HEK293 (cell line): ENCODE measurements around the gene ZNF790.

Experiments used
- HOXC10 ChIP-seq: sonication (generic); formaldehyde crosslinking; IDR thresholded peaks from 2 replicates; pipeline ENCODE4 v1.8.1; 2023; ENCODE audit warnings: mild to moderate bottlenecking, missing genetic modification reagents
- KLF8 ChIP-seq: fragments of 450-650 bp; formaldehyde crosslinking; IDR thresholded peaks from 2 replicates; pipeline ENCODE4 v1.5.1; 2016; ENCODE audit warnings: missing biosample characterization, missing genetic modification characterization
- ZNF211 ChIP-seq: fragments of 450-650 bp; formaldehyde crosslinking; IDR thresholded peaks from 2 replicates; pipeline ENCODE4 v1.5.1; 2016; ENCODE audit warnings: low read depth, missing biosample characterization, missing genetic modification characterization
- ZNF223 ChIP-seq: fragments of 450-650 bp; formaldehyde crosslinking; IDR thresholded peaks from 2 replicates; pipeline ENCODE4 v1.5.1; 2016; ENCODE audit warnings: missing biosample characterization, missing genetic modification characterization
- ZNF23 ChIP-seq: fragments of 450-650 bp; formaldehyde crosslinking; IDR thresholded peaks from 2 replicates; pipeline ENCODE4 v1.5.1; 2016; ENCODE audit warnings: missing biosample characterization, missing genetic modification characterization, borderline replicate concordance
- ZNF354C ChIP-seq: fragments of 450-650 bp; formaldehyde crosslinking; IDR thresholded peaks from 2 replicates; pipeline ENCODE4 v1.5.1; 2016; ENCODE audit warnings: missing biosample characterization, missing genetic modification characterization, low read depth, borderline replicate concordance
- ZNF423 ChIP-seq: fragments of 450-650 bp; formaldehyde crosslinking; IDR thresholded peaks from 2 replicates; pipeline ENCODE4 v1.5.1; 2016; ENCODE audit warnings: missing biosample characterization, missing genetic modification characterization
- ZNF600 ChIP-seq: fragments of 450-650 bp; formaldehyde crosslinking; IDR thresholded peaks from 2 replicates; pipeline ENCODE4 v1.5.1; 2016; ENCODE audit warnings: missing biosample characterization, missing genetic modification characterization
- ZNF660 ChIP-seq: fragments of 450-650 bp; IDR thresholded peaks from 2 replicates; pipeline ENCODE4 v1.5.1; 2018; ENCODE audit warnings: missing biosample characterization, mild to moderate bottlenecking, missing genetic modification characterization
- ZNF701 ChIP-seq: fragments of 450-650 bp; formaldehyde crosslinking; IDR thresholded peaks from 2 replicates; pipeline ENCODE4 v1.5.1; 2016; ENCODE audit warnings: missing biosample characterization, missing genetic modification characterization
- ZNF76 ChIP-seq: fragments of 450-650 bp; formaldehyde crosslinking; IDR thresholded peaks from 2 replicates; pipeline ENCODE4; 2016; ENCODE audit warnings: low read depth, missing biosample characterization, missing genetic modification characterization, borderline replicate concordance
- ZNF843 ChIP-seq: fragments of 450-650 bp; formaldehyde crosslinking; IDR thresholded peaks from 2 replicates; pipeline ENCODE4 v1.5.1; 2016; ENCODE audit warnings: missing biosample characterization, missing genetic modification characterization
- TF ChIP-seq, protein P1 (sequence below): fragments of 450-650 bp; formaldehyde crosslinking; IDR thresholded peaks from 2 replicates; pipeline ENCODE4 v1.5.1; 2016; ENCODE audit warnings: missing biosample characterization, missing genetic modification characterization
- TF ChIP-seq, protein P2 (sequence below): fragments of 450-650 bp; formaldehyde crosslinking; IDR thresholded peaks from 2 replicates; pipeline ENCODE4 v1.5.1; 2016; ENCODE audit warnings: missing biosample characterization, missing genetic modification characterization
- TF ChIP-seq, protein P3 (sequence below): fragments of 450-650 bp; formaldehyde crosslinking; conservative IDR thresholded peaks from 2 replicates; pipeline ENCODE4 v1.5.1; 2016; ENCODE audit warnings: low read depth, missing biosample characterization, missing genetic modification characterization
- TF ChIP-seq, protein P4 (sequence below): fragments of 450-650 bp; formaldehyde crosslinking; IDR thresholded peaks from 2 replicates; pipeline ENCODE4 v1.5.1; 2016; ENCODE audit warnings: missing biosample characterization, missing genetic modification characterization
- TF ChIP-seq, protein P5 (sequence below): fragments of 450-650 bp; formaldehyde crosslinking; IDR thresholded peaks from 2 replicates; pipeline ENCODE4 v1.5.1; 2016; ENCODE audit warnings: missing biosample characterization, missing genetic modification characterization
- TF ChIP-seq, protein P6 (sequence below): fragments of 450-650 bp; formaldehyde crosslinking; IDR thresholded peaks from 2 replicates; pipeline ENCODE4 v1.5.1; 2016; ENCODE audit warnings: missing biosample characterization, missing genetic modification characterization

Gene ZNF790

DNA sequence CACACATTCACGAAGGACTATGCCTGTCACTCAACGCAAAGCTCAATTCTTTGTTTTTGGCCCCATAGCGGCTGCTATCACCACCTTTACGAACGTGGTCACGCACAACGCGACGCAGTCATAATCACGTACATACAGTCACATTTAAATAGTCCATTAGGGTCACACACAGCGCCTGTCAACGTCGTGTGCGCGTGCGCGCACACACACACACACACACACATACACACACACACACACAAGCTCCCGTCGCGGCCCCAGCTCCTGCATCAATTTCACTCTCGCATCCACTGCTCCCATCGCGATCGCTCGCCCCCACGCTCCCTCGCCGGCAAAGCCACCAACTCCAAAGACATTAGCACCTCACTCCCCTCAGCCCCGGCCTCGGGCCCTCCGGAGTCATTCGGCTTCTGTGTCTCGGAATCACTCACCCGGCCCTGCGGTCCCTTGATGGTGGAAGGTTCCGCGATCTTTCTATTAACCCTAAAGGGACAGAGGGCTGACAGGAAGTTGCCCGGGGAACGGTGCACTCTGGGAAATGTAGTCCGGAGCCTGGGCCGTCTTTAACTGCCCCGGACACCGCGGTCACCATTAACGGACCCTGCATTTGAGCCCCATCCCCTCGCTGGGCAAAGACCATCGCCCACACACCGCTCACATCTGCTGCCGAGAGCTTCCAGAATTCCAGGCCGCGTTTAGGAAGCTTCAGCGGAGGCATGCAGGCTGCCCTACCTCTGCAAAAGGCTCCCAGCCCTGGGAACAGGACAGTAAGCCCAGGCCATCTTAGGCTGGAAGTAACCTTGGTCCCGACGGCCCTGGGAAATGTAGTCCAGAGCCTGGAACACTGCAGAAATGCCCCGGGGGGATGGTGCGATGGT lies at the start of gene ZNF790 (continued):
- peak; percentile 96 for TF ChIP-seq ZNF843 (tag by site-specific recombination)
- TF ChIP-seq ZNF23, result peak; percentile 64
- TF ChIP-seq ZNF600 (tag by site-specific recombination), result peak; percentile 100
- TF ChIP-seq ZNF354C (tag by site-specific recombination), result peak; percentile 59; the same call in 1 of the 2 replicates
- TF ChIP-seq, protein P1, sequence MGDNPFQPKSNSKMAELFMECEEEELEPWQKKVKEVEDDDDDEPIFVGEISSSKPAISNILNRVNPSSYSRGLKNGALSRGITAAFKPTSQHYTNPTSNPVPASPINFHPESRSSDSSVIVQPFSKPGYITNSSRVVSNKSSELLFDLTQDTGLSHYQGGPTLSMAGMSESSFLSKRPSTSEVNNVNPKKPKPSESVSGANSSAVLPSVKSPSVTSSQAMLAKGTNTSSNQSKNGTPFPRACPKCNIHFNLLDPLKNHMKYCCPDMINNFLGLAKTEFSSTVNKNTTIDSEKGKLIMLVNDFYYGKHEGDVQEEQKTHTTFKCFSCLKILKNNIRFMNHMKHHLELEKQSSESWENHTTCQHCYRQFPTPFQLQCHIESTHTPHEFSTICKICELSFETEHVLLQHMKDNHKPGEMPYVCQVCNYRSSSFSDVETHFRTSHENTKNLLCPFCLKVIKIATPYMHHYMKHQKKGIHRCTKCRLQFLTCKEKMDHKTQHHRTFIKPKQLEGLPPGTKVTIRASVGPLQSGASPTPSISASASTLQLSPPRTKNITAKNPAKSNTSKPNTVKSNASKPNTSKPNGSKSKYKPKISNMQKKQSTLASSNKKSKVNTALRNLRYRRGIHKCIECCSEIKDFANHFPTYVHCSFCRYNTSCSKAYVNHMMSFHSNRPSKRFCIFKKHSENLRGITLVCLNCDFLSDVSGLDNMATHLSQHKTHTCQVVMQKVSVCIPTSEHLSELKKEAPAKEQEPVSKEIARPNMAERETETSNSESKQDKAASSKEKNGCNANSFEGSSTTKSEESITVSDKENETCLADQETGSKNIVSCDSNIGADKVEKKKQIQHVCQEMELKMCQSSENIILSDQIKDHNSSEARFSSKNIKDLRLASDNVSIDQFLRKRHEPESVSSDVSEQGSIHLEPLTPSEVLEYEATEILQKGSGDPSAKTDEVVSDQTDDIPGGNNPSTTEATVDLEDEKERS, result peak; percentile 98
- TF ChIP-seq ZNF660 (tag by site-specific recombination), result peak; percentile 96
- TF ChIP-seq, protein P2, sequence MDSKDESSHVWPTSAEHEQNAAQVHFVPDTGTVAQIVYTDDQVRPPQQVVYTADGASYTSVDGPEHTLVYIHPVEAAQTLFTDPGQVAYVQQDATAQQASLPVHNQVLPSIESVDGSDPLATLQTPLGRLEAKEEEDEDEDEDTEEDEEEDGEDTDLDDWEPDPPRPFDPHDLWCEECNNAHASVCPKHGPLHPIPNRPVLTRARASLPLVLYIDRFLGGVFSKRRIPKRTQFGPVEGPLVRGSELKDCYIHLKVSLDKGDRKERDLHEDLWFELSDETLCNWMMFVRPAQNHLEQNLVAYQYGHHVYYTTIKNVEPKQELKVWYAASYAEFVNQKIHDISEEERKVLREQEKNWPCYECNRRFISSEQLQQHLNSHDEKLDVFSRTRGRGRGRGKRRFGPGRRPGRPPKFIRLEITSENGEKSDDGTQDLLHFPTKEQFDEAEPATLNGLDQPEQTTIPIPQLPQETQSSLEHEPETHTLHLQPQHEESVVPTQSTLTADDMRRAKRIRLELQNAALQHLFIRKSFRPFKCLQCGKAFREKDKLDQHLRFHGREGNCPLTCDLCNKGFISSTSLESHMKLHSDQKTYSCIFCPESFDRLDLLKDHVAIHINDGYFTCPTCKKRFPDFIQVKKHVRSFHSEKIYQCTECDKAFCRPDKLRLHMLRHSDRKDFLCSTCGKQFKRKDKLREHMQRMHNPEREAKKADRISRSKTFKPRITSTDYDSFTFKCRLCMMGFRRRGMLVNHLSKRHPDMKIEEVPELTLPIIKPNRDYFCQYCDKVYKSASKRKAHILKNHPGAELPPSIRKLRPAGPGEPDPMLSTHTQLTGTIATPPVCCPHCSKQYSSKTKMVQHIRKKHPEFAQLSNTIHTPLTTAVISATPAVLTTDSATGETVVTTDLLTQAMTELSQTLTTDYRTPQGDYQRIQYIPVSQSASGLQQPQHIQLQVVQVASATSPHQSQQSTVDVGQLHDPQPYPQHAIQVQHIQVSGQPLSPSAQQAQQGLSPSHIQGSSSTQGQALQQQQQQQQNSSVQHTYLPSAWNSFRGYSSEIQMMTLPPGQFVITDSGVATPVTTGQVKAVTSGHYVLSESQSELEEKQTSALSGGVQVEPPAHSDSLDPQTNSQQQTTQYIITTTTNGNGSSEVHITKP (tag by site-specific recombination), result peak; percentile 99
- peak; percentile 99 for TF ChIP-seq ZNF76 (tag by site-specific recombination)
- TF ChIP-seq, protein P3, sequence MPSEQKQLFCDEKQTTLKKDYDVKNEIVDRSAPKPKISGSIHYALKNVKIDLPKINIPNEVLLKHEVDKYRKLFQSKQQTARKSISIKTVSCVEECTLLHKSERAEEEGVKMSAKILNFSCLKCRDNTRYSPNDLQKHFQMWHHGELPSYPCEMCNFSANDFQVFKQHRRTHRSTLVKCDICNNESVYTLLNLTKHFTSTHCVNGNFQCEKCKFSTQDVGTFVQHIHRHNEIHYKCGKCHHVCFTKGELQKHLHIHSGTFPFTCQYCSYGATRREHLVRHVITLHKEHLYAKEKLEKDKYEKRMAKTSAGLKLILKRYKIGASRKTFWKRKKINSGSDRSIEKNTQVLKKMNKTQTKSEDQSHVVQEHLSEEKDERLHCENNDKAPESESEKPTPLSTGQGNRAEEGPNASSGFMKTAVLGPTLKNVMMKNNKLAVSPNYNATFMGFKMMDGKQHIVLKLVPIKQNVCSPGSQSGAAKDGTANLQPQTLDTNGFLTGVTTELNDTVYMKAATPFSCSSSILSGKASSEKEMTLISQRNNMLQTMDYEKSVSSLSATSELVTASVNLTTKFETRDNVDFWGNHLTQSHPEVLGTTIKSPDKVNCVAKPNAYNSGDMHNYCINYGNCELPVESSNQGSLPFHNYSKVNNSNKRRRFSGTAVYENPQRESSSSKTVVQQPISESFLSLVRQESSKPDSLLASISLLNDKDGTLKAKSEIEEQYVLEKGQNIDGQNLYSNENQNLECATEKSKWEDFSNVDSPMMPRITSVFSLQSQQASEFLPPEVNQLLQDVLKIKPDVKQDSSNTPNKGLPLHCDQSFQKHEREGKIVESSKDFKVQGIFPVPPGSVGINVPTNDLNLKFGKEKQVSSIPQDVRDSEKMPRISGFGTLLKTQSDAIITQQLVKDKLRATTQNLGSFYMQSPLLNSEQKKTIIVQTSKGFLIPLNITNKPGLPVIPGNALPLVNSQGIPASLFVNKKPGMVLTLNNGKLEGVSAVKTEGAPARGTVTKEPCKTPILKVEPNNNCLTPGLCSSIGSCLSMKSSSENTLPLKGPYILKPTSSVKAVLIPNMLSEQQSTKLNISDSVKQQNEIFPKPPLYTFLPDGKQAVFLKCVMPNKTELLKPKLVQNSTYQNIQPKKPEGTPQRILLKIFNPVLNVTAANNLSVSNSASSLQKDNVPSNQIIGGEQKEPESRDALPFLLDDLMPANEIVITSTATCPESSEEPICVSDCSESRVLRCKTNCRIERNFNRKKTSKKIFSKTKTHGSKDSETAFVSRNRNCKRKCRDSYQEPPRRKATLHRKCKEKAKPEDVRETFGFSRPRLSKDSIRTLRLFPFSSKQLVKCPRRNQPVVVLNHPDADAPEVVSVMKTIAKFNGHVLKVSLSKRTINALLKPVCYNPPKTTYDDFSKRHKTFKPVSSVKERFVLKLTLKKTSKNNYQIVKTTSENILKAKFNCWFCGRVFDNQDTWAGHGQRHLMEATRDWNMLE, result peak; percentile 78
- no peak for TF ChIP-seq ZNF423 (tag by site-specific recombination)
- 0 out of 2 replicates have a peak, but pooled peaks have one; percentile 6 for TF ChIP-seq ZNF223
- TF ChIP-seq KLF8 (tag by site-specific recombination), result peak; percentile 98
- peak; percentile 94 for TF ChIP-seq ZNF701 (tag by site-specific recombination)
- TF ChIP-seq, protein P4, sequence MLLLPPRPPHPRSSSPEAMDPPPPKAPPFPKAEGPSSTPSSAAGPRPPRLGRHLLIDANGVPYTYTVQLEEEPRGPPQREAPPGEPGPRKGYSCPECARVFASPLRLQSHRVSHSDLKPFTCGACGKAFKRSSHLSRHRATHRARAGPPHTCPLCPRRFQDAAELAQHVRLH (tag by site-specific recombination), result peak; percentile 94; the same call in 1 of the 2 replicates
- TF ChIP-seq, protein P5, sequence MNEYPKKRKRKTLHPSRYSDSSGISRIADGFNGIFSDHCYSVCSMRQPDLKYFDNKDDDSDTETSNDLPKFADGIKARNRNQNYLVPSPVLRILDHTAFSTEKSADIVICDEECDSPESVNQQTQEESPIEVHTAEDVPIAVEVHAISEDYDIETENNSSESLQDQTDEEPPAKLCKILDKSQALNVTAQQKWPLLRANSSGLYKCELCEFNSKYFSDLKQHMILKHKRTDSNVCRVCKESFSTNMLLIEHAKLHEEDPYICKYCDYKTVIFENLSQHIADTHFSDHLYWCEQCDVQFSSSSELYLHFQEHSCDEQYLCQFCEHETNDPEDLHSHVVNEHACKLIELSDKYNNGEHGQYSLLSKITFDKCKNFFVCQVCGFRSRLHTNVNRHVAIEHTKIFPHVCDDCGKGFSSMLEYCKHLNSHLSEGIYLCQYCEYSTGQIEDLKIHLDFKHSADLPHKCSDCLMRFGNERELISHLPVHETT (tag by site-specific recombination), result peak; percentile 94
- 0 out of 2 replicates have a peak, but pooled peaks have one; percentile 27 for TF ChIP-seq ZNF211 (tag by site-specific recombination)
- TF ChIP-seq HOXC10 (CRISPR knock-in tag), result no peak
- TF ChIP-seq, protein P6, sequence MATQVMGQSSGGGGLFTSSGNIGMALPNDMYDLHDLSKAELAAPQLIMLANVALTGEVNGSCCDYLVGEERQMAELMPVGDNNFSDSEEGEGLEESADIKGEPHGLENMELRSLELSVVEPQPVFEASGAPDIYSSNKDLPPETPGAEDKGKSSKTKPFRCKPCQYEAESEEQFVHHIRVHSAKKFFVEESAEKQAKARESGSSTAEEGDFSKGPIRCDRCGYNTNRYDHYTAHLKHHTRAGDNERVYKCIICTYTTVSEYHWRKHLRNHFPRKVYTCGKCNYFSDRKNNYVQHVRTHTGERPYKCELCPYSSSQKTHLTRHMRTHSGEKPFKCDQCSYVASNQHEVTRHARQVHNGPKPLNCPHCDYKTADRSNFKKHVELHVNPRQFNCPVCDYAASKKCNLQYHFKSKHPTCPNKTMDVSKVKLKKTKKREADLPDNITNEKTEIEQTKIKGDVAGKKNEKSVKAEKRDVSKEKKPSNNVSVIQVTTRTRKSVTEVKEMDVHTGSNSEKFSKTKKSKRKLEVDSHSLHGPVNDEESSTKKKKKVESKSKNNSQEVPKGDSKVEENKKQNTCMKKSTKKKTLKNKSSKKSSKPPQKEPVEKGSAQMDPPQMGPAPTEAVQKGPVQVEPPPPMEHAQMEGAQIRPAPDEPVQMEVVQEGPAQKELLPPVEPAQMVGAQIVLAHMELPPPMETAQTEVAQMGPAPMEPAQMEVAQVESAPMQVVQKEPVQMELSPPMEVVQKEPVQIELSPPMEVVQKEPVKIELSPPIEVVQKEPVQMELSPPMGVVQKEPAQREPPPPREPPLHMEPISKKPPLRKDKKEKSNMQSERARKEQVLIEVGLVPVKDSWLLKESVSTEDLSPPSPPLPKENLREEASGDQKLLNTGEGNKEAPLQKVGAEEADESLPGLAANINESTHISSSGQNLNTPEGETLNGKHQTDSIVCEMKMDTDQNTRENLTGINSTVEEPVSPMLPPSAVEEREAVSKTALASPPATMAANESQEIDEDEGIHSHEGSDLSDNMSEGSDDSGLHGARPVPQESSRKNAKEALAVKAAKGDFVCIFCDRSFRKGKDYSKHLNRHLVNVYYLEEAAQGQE, result peak; percentile 88
